Measurements from ENCODE around the gene CD200. TPM values are rescaled to one million over a fixed set of nuclear protein-coding genes. Genes with fewer than 3 reads are reported as not detected.
A peak's percentile ranks its signal among the peaks of the same experiment; 100 is the strongest.
"Not testable (repeated sequence)": the region's sequence is repeated elsewhere in the genome, so short reads cannot be mapped to it uniquely, and the experiment has no call there.

CD200 gene
- total and polyA plus RNA-seq, 2 experiments from 2014 or later, result 5.4 to 11.6 TPM

DNA sequence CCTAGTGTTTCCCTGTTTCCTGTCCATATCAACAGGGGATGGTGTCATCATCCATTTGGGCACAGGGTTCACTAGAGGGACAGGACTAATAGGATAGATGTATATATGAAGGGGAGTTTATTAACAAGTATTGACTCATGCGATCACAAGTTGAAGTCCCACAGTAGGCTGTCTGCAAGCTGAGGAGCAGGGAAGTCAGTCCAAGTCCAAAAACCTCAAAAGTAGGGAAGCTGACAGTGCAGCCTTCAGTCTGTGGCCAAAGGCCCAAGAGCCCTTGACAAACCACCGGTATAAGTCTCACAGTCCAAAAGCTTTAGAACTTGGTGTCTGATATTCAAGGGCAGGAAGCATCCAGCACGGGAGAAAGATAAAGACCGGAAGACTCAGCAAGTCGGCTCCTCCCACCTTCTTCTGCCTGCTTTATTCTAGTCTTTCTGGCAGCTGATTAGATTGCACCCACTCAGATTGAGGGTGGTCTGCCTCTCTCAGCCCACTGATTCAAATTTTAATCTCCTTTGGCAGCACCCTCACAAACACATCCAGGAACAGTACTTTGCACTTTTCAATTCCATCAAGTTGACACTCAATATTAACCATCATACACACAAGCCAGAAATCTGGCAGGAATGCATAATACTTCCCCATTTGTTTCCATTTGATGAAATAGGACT is 43.4 kb downstream of the CD200 start:
- H3K36me3 ChIP-seq, result no peaks in the 10 kb centered on the region
- TF ChIP-seq, protein P1, sequence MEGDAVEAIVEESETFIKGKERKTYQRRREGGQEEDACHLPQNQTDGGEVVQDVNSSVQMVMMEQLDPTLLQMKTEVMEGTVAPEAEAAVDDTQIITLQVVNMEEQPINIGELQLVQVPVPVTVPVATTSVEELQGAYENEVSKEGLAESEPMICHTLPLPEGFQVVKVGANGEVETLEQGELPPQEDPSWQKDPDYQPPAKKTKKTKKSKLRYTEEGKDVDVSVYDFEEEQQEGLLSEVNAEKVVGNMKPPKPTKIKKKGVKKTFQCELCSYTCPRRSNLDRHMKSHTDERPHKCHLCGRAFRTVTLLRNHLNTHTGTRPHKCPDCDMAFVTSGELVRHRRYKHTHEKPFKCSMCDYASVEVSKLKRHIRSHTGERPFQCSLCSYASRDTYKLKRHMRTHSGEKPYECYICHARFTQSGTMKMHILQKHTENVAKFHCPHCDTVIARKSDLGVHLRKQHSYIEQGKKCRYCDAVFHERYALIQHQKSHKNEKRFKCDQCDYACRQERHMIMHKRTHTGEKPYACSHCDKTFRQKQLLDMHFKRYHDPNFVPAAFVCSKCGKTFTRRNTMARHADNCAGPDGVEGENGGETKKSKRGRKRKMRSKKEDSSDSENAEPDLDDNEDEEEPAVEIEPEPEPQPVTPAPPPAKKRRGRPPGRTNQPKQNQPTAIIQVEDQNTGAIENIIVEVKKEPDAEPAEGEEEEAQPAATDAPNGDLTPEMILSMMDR (IDR thresholded peaks at IDR 0.05; ENCODE audit: low read depth, low read length), result no peak
- no peaks in the 10 kb centered on the region for H3K9me3 ChIP-seq (ENCODE audit: low read depth)
- H3K4me3 ChIP-seq, result no peak overlapping the region
- no peak overlapping the region for H3K27ac ChIP-seq
- H3K27me3 ChIP-seq, result no peaks in the 10 kb centered on the region
- peak in 1 of 2 donors; percentile 63 for DNase-seq (ENCODE audit: low read depth in 1 of 2, low spot score in 1 of 2)
- no peaks in the 10 kb centered on the region for H3K4me1 ChIP-seq (ENCODE audit: low read depth)

GRCh38 chr3:112376992-112377391 is 44.0 kb downstream of the CD200 start:
- H3K36me3 ChIP-seq, result no peaks in the 10 kb centered on the region
- H3K9me3 ChIP-seq (ENCODE audit: low read depth), result no peaks in the 10 kb centered on the region
- H3K4me1 ChIP-seq (ENCODE audit: low read depth), result no peaks in the 10 kb centered on the region
- TF ChIP-seq, protein P1 (IDR thresholded peaks at IDR 0.05; ENCODE audit: low read depth, low read length), result no peak
- H3K27ac ChIP-seq, result no peak overlapping the region
- no peaks in the 10 kb centered on the region for H3K27me3 ChIP-seq
- peak in 1 of 2 donors; percentile 79 for DNase-seq (ENCODE audit: low read depth in 1 of 2, low spot score in 1 of 2)
- H3K4me3 ChIP-seq, result no peak overlapping the region

DNA sequence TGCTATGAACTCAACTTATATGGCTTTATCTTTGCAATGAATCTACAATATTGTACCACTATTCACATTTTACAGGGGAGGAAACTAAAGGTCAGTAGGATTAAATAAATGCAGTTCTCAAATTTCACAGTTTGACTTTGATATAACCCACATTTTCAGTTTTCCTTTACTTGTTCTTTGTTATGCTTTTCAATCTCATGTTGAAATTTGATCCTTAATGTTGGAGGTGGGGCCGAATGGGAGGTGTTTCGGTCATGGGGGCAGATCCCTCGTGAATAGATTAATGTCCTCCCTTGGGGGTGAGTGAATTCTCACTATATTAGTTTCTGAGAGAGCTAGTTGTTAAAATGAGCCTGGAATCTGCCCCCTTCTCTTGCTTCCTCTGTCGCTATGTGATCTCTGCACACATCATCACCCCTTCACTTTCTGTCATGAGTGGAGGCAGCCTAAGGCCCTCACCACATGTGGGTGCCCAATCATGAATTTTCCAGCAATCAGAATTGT is 44.7 kb downstream of the CD200 start:
- H3K36me3 ChIP-seq, result no peaks in the 10 kb centered on the region
- peak in 1 of 2 donors; percentile 80 for DNase-seq (ENCODE audit: low read depth in 1 of 2, low spot score in 1 of 2)
- TF ChIP-seq, protein P1 (IDR thresholded peaks at IDR 0.05; ENCODE audit: low read depth, low read length), result no peak
- H3K4me1 ChIP-seq (ENCODE audit: low read depth), result no peaks in the 10 kb centered on the region
- no peak overlapping the region for H3K4me3 ChIP-seq
- H3K27me3 ChIP-seq, result no peaks in the 10 kb centered on the region
- no peaks in the 10 kb centered on the region for H3K9me3 ChIP-seq (ENCODE audit: low read depth)
- H3K27ac ChIP-seq, result no peak overlapping the region

DNA sequence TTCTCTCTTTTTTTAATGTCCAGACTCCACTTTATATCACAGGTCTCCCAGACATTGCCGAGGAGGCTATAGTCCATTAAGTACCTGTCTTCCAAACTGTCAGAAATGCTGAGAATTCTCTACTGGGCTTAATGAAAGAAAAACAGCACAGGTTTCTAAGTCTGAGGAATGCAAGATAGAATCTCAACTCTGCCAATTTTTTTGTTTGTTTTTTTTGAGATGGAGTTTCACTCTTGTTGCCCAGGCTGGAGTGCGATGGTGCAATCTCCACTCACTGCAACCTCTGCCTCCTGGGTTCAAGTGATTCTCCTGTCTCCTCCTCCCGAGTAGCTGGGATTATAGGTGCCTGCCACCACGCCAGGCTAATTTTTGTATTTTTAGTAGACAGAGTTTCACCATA is 45.4 kb downstream of the CD200 start:
- not testable (repeated sequence) for H3K4me1 ChIP-seq (ENCODE audit: low read depth); H3K4me3 ChIP-seq; H3K9me3 ChIP-seq (ENCODE audit: low read depth); H3K27me3 ChIP-seq; H3K36me3 ChIP-seq; H3K27ac ChIP-seq
- peak in 1 of 2 donors; percentile 81 for DNase-seq (ENCODE audit: low read depth in 1 of 2, low spot score in 1 of 2)

- H3K4me3 ChIP-seq, result no peak overlapping the region
- DNase-seq (ENCODE audit: low read depth in 1 of 2, low spot score in 1 of 2), result peak in 1 of 2 donors; percentile 98
- no peaks in the 10 kb centered on the region for H3K4me1 ChIP-seq (ENCODE audit: low read depth)
- no peaks in the 10 kb centered on the region for H3K36me3 ChIP-seq
- H3K27ac ChIP-seq, result no peak overlapping the region
- H3K27me3 ChIP-seq, result no peaks in the 10 kb centered on the region
- TF ChIP-seq, protein P1 (IDR thresholded peaks at IDR 0.05; ENCODE audit: low read depth, low read length), result no peak
- H3K9me3 ChIP-seq (ENCODE audit: low read depth), result no peaks in the 10 kb centered on the region
These were observed 46.2 kb downstream of the CD200 start for GRCh38 chr3:112379020-112379690.

Data from cardiac muscle cell (in vitro differentiated cells and primary cell).